SK-N-SH treated with all-trans-retinoic acid at 6 μM for 48 hours (cell line): ENCODE results near the gene BPGM.

Source experiments
- ATAC-seq: fragments of 200-7000 bp; cut with Tn5 transposase; 3 replicates; pipeline ENCODE4 v1.9.1; 2020; ENCODE audit warnings: mild to moderate bottlenecking, moderate library complexity
- CSDC2 ChIP-seq: fragments of 250-450 bp; sonication (Bioruptor Pico); IDR thresholded peaks from 2 replicates; pipeline ENCODE4 v1.5.0; 2020; ENCODE audit warnings: mild to moderate bottlenecking, moderate library complexity
- CSRNP3 ChIP-seq: fragments of 250-450 bp; sonication (Bioruptor Pico); IDR thresholded peaks from 2 replicates; pipeline ENCODE4 v1.5.1; 2021; ENCODE audit warnings: mild to moderate bottlenecking, moderate library complexity
- ESRRG ChIP-seq: fragments of 250-450 bp; sonication (Bioruptor Pico); IDR thresholded peaks from 2 replicates; pipeline ENCODE4 v1.6.1; 2021; ENCODE audit warnings: mild to moderate bottlenecking
- GLIS3 ChIP-seq: fragments of 250-450 bp; sonication (Bioruptor Pico); IDR thresholded peaks from 2 replicates; pipeline ENCODE4 v1.5.0; 2020; ENCODE audit warnings: mild to moderate bottlenecking, moderate library complexity
- ISL1 ChIP-seq: fragments of 250-450 bp; sonication (Bioruptor Pico); IDR thresholded peaks from 2 replicates; pipeline ENCODE4 v2.1.2; 2022; ENCODE audit warnings: mild to moderate bottlenecking, moderate library complexity
- OSR1 ChIP-seq: fragments of 250-450 bp; sonication (Bioruptor Pico); IDR thresholded peaks from 2 replicates; pipeline ENCODE4 v1.8.0; 2022; ENCODE audit warnings: moderate library complexity, mild to moderate bottlenecking, inconsistent platforms
- PATZ1 ChIP-seq: fragments of 250-450 bp; sonication (Bioruptor Pico); IDR thresholded peaks from 2 replicates; pipeline ENCODE4 v1.8.0; 2020; ENCODE audit warnings: mild to moderate bottlenecking, moderate library complexity, borderline replicate concordance
- POU6F1 ChIP-seq: fragments of 250-450 bp; sonication (Bioruptor Pico); IDR thresholded peaks from 2 replicates; pipeline ENCODE4 v1.8.0; 2021; ENCODE audit warnings: low read depth, mild to moderate bottlenecking, moderate library complexity, borderline replicate concordance
- PPARA ChIP-seq: fragments of 250-450 bp; sonication (Bioruptor Pico); IDR thresholded peaks from 2 replicates; pipeline ENCODE4 v1.5.0; 2020; ENCODE audit warnings: mild to moderate bottlenecking, borderline replicate concordance
- RARB ChIP-seq: fragments of 250-450 bp; sonication (Bioruptor Pico); IDR thresholded peaks from 2 replicates; pipeline ENCODE4 v1.8.0; 2021; ENCODE audit warnings: mild to moderate bottlenecking, moderate library complexity
- SNAI2 ChIP-seq: fragments of 250-450 bp; sonication (Bioruptor Pico); IDR thresholded peaks from 2 replicates; pipeline ENCODE4 v1.5.0; 2020; ENCODE audit warnings: mild to moderate bottlenecking, moderate library complexity
- TCF4 ChIP-seq: fragments of 250-450 bp; sonication (Bioruptor Pico); IDR thresholded peaks from 2 replicates; pipeline ENCODE4 v1.8.0; 2021; ENCODE audit warnings: mild to moderate bottlenecking, moderate library complexity, borderline replicate concordance
- TOX ChIP-seq: fragments of 250-450 bp; sonication (Bioruptor Pico); IDR thresholded peaks from 2 replicates; pipeline ENCODE4 v1.8.0; 2021; ENCODE audit warnings: mild to moderate bottlenecking, moderate library complexity, borderline replicate concordance
- TSHZ2 ChIP-seq: fragments of 250-450 bp; sonication (Bioruptor Pico); IDR thresholded peaks from 2 replicates; pipeline ENCODE4 v1.5.0; 2020; ENCODE audit warnings: mild to moderate bottlenecking, moderate library complexity
- ZC3H10 ChIP-seq: fragments of 250-450 bp; sonication (Bioruptor Pico); IDR thresholded peaks from 2 replicates; pipeline ENCODE4 v1.5.1; 2021; ENCODE audit warnings: mild to moderate bottlenecking, moderate library complexity
- ZFP3 ChIP-seq: fragments of 250-450 bp; sonication (Bioruptor Pico); IDR thresholded peaks from 2 replicates; pipeline ENCODE4 v1.5.0; 2020; ENCODE audit warnings: mild to moderate bottlenecking, moderate library complexity
- ZFP30 ChIP-seq: fragments of 450-650 bp; formaldehyde crosslinking; IDR thresholded peaks from 2 replicates; pipeline ENCODE4 v1.5.0; 2022; ENCODE audit warnings: mild to moderate bottlenecking, moderate library complexity
- ZNF565 ChIP-seq: fragments of 450-650 bp; formaldehyde crosslinking; conservative IDR thresholded peaks from 2 replicates; pipeline ENCODE4 v1.5.0; 2020; ENCODE audit warnings: low read depth, mild to moderate bottlenecking, moderate library complexity
- ZNF70 ChIP-seq: fragments of 450-650 bp; formaldehyde crosslinking; IDR thresholded peaks from 2 replicates; pipeline ENCODE4 v1.5.0; 2020; ENCODE audit warnings: mild to moderate bottlenecking, moderate library complexity
- ZNF8 ChIP-seq: fragments of 450-650 bp; formaldehyde crosslinking; IDR thresholded peaks from 2 replicates; pipeline ENCODE4 v1.5.0; 2020; ENCODE audit warnings: mild to moderate bottlenecking, moderate library complexity

The BPGM gene

GRCh38 chr7:134601459-134601858 is 45.2 kb upstream of the BPGM start:
- TF ChIP-seq OSR1 (CRISPR knock-in tag), result no peak
- TF ChIP-seq ZNF70 (CRISPR knock-in tag), result no peak
- TF ChIP-seq TSHZ2 (CRISPR knock-in tag), result no peak
- no peak for TF ChIP-seq ZFP30 (CRISPR knock-in tag)
- TF ChIP-seq ZNF565 (CRISPR knock-in tag), result no peak
- TF ChIP-seq POU6F1 (CRISPR knock-in tag), result no peak
- TF ChIP-seq TCF4 (CRISPR knock-in tag), result no peak
- TF ChIP-seq ESRRG, result no peak
- TF ChIP-seq TOX (CRISPR knock-in tag), result no peak
- no peak for TF ChIP-seq GLIS3 (CRISPR knock-in tag)
- TF ChIP-seq ZC3H10, result no peak
- TF ChIP-seq, all 23 proteins: peak for 0
- no peak for ATAC-seq

GRCh38 chr7:134602881-134603451 is 43.7 kb upstream of the BPGM start:
- peak; percentile 19; the same call in 2 of the 3 replicates for ATAC-seq

GRCh38 chr7:134605978-134606923 is 40.4 kb upstream of the BPGM start:
- TF ChIP-seq RARB (CRISPR knock-in tag), result no peak
- ATAC-seq, result peak; percentile 98

More at GRCh38 chr7:134602881-134603451, 43.7 kb upstream of the BPGM start:
- TF ChIP-seq ISL1 (CRISPR knock-in tag), result no peak
- no peak for TF ChIP-seq PATZ1 (CRISPR knock-in tag)
- no peak for TF ChIP-seq TOX (CRISPR knock-in tag)
- TF ChIP-seq ZFP3 (CRISPR knock-in tag), result no peak
- no peak for TF ChIP-seq CSDC2 (CRISPR knock-in tag)
- TF ChIP-seq ZNF70 (CRISPR knock-in tag), result no peak
- TF ChIP-seq CSRNP3 (CRISPR knock-in tag), result no peak
- no peak for TF ChIP-seq SNAI2 (CRISPR knock-in tag)
- TF ChIP-seq ZNF8 (CRISPR knock-in tag), result no peak
- no peak for TF ChIP-seq PPARA (CRISPR knock-in tag)
- TF ChIP-seq OSR1 (CRISPR knock-in tag), result no peak
